T-helper 22 cell (primary cell): Measurements from ENCODE around the gene FBXO10.
"Not testable (repeated sequence)": the region's sequence is repeated elsewhere in the genome, so short reads cannot be mapped to it uniquely, and the experiment has no call there.

Experiments used
- DNase-seq: peaks from one replicate; pipeline ENCODE4 v3.0.0-alpha.2; 2020; ENCODE audit warnings: low read depth

FBXO10 gene, protein sequence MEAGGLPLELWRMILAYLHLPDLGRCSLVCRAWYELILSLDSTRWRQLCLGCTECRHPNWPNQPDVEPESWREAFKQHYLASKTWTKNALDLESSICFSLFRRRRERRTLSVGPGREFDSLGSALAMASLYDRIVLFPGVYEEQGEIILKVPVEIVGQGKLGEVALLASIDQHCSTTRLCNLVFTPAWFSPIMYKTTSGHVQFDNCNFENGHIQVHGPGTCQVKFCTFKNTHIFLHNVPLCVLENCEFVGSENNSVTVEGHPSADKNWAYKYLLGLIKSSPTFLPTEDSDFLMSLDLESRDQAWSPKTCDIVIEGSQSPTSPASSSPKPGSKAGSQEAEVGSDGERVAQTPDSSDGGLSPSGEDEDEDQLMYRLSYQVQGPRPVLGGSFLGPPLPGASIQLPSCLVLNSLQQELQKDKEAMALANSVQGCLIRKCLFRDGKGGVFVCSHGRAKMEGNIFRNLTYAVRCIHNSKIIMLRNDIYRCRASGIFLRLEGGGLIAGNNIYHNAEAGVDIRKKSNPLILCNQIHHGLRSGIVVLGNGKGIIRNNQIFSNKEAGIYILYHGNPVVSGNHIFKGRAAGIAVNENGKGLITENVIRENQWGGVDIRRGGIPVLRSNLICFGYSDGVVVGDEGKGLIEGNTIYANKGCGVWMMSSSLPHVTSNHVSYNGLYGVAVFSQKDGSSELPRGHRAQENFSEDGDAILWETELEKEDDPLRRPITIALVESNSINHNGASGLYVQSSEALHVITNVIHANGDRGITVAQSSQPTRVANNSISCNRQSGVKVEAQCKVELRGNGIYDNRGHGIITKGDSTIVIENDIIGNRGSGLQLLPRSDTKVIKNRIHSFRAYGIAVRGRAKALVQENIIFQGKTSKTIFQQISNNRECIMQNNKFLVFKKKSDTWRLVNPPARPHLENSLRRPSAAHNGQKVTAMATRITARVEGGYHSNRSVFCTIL

DNA sequence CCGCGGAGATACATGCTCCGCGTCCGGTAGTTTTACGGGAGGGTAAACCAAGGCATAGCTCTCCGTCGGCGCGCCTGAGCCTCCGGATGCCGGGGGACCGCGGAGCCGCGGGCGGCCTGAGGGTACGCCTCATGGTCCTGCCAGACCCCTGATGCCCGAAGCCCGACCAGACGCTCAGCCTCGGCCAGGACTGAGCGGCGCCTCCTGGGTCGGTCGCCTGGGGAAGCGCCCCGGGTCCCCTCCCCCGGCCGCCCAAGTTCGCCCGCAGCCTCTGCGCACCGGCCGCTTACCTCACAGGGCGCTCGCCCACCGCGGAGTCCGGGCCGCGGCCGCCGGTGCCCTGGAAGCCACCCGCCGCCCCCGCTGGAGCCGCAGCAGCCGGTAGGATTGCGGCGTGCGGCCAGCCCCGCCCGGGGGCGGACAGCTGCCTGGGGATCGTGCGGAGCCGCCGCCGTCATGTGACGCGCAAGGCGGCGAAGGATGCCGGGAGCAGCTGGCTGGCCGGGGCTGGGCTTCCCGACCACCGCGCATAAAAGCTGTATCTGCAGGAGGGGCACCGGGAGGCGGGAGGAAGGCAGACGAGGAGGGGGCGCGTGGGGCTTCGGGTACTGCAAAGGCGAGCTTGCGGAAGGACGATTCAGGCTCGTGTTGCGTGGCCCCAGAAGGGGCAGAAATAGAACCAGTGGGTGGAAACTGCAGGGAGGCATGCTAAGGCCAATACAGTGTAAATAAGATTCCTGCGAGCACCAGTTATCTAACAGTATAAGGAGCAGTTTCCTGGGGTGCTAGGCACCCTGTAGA lies at the start of gene FBXO10:
TSS of gene FBXO10 (minus strand) at position 460 of the 801 bp plus-strand sequence. CDS start 34,612 bp downstream, outside the sequence.
- peak; percentile 2 for DNase-seq

DNA sequence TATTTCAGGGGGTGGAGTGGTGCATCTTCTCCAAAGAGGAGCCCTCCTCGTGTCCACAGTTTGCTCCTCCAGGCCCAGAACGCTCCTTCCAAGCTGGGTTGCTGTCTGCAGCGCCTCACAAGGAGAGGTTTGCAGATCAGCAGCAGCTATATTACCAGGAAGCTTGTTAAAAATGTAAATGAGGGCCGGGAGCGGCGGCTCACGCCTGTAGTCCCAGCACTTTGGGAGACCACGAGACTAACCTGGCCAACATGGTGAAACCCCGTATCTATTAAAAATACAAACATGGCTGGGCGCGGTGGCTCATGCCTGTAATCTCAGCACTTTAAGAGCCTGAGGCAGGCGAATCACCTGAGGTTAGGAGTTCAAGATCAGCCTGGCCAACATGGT lies 49.6 kb upstream of the FBXO10 start:
- no peak for DNase-seq

DNA sequence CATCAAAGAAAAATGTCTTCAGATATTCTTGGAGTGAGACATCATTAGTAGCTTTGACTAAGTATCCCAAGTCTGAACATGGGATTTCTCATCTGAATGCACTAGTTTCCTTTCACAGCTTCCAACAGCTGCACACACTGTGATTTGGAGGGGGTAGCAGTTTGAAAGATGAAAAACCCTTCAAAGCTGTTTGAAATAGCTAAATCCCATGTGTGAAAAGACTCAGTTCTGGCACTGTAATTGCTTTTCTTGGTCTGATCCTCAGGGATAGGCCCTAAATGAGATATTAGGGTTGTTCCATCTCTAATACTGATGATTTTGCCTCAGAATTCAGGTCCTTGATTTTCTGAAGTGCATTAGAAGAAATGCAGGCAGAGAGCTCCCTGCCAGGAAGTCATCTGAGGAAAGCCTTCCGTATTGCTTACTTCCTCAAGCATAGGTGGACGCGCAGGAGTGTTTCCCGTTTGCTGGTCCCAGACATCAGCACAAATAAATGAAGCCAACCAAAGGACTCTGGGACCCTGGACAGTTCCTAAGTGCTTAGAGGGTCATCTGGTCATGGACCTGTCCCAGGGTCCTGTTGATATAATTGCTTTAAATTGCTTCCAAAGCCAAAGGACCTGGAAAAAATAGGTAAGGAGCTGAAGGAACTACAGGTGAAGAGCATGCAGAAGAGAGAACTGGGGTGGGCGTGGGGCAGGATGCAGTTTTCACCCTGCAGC lies 49.0 kb upstream of the FBXO10 start:
- DNase-seq = no peak

DNA sequence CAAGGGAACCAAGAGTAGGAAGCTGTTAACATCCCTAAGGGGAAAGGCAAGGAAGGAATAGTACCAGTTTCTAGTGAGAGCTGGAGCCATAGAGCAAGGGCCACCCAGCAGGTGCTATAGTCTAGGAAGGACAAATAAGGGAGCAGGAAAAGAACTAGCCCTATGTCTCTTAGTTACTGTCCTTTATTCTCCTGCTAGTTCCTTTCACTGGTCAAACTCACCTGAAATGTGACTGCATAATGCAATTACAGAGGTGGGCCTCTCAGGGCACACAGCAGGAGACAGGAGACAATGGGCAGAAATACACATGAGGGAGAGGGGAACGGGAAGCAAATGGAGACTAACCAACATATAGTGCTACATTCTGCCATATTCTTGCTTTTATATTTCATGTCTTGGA lies 47.9 kb upstream of the FBXO10 start:
- no peak for DNase-seq

DNA sequence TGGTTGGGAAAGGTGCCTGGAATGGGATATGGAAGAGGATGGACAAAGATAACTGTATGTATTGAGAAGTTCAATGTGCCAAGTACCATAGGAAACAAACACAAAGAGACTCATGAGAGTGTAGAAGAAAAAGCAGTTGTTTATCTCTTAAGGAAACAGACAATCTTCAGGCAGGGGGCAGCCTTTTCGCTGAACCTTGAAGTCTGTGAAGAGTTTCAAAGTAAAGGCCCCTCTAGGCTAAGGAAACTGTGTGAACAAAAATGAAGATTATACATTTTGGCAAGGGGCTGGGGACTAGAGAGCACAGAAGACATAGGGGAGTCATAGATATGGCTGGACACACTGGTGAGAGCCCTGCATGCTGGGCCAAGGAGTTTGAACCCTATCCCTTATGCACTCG lies 47.1 kb upstream of the FBXO10 start:
- DNase-seq = no peak

DNA sequence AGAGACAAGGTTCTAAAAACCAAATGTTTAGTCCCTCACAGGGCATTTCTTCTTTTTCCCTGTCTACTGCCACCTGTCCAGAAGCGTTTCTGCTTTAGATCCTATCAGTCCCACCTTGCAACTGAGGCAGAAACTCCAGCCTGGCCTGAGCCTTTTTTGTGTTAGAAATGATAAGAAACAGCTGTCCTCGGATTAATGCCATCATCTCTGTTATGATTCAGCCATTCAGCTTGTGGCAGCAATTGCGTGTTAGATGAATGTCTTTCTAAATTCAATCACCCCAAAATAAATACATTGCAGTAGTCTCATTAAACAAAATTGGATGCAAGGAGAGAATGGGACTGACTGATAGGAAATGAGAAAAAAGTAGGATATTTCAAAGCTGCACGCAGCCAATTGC lies 46.3 kb upstream of the FBXO10 start:
- DNase-seq = no peak

DNA sequence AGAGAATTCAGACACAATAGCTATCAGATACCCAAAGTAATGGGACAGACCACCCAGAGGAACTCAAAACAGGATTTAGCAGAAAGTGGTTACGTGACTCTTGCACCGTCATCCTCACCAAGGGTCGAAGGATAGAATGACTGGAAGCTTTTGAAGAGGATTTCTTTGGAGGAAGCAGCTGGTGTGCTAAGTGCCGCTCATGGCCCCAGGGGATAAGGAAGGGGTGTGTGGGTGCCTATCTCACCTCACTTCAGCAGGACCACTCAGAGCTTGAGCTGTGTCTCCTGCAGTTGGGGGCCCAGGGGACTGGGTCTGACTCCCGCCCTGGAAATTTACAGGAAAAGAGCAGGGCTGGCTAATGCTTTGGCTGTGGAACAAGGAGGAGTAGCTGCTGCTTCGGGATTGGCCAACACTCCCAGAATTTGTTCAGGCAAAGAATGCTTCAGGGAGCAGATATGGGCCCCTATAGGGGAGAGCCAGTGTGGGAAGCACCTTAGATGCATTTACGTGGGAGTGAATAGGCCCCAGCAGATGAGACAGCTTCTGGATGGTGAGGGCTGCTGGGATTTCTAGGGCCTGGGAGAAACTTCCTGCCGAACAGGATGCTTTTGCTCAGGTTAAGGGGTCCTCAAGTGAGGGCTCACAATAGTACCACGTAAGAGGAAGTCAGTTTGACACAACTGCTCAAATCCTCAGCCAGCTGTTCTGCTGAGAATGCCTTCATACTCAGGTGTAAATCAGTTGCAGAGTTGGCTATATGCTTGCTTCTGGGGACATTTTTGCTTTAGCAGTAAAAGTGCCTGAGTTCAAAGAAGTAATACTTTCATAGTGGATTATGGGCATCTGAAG lies 45.3 kb upstream of the FBXO10 start:
- no peak for DNase-seq

DNA sequence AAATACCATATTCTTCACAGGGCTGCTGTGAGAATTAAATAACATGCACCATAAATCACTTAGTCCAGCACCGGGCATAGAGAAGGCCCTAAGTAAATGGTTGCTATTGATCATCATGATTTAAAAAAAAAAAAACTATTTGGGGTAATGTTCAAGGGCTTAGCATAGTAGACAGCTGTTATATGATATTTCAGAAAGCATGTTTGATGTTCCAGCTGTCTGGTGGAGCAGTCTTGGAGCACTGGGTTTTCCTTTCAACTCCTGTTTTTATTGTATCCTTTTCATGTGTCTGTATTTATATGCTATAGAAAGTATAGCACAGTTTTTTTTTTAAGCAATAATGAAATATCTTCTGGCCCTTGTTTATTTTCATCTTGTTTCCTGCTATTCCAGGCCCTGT lies 44.2 kb upstream of the FBXO10 start:
- no peak for DNase-seq

DNA sequence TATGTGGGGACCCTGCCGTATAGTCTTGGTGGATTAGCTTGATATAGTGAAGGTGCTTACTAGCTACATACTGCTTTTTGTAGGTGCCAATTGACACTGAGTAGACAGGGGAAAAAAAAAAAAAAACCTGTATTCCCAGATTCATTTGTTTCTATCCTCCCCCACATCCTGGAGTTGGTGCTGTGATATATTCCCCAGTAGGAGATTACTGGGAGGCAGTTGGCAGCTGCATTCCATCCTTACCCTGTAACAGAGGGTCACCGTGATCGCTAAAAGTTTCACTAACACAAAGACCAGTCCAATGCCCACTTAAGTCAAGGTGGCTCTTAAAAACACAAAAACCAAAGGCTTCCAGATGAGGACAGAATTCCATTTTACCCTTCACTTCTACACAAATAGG lies 43.6 kb upstream of the FBXO10 start:
- no peak for DNase-seq

DNA sequence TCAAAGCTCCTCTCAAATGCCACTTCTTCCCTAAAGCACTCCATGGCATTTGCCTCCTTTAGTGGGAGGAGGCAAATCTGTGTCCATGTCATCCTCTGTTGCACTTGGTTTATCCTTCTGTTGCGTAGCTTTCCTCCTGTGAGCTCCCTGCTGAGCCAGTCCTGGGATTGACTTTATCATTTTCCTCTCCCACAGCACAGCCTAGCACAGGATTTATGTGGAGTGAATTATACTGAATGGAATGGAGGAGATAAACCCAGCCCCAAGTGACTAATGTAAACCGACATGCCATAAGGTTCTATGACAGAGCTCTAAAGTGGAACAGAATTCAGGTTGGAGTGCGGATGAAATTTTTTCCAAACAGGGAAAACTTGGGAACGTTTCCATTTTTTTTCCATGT lies 42.6 kb upstream of the FBXO10 start:
- no peak for DNase-seq

DNA sequence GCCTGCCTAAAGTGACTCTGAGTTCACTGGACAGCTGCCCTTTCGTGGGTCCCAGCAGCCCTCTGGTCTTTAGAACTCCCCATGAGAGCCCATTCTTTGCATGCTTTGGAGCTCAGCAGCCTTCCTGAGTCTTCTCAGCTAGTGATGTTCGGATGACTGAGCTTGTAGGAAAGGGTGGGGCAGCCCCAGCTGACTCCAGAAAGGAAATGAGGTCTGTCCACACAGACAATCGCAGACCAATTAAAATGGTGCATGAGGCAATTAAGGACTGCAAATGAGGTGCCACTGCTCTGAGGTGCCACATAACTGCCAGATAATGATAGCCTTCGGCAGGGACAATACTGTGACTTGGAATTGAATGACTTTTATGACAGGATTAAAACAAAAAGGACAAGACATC lies 41.7 kb upstream of the FBXO10 start:
- no peak for DNase-seq

DNA sequence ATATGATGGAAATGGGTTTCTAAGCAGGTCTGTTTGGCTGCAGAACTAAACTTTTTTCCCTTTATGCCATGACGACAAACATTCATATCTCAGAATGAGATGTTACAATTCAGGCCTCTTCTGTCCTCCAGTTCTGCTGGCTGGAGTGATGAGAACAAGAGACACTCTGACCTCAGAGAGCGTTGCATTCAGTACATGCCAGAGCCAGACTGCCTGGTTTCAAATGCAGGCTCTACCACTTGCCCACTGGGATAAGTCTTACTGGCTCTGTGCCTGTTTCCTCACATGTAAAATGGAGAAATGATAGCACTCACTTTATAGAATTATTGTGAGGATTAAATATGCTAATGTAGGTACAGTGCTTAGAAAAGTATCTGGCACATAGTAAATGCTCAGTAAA lies 41.0 kb upstream of the FBXO10 start:
- no peak for DNase-seq

DNA sequence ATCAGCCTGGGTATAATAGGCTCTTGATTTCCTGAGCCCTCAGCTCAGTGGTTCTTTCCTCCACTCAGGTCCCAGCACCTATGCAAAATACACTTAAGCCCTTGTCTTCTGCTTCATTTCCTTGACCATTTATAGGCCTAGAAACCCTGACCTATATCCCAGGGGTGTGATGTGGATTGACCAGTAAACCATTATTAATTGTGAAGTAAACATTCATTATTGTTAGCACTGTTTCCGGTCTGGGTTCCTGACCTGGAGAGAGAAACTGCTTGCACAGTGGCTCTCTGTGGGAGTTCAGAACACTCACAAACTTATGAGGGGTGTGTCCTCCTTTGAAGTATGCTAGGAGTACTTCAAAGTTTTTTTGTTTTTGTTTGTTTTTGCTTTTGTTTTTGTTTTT lies 35.8 kb upstream of the FBXO10 start:
- no peak for DNase-seq

DNA sequence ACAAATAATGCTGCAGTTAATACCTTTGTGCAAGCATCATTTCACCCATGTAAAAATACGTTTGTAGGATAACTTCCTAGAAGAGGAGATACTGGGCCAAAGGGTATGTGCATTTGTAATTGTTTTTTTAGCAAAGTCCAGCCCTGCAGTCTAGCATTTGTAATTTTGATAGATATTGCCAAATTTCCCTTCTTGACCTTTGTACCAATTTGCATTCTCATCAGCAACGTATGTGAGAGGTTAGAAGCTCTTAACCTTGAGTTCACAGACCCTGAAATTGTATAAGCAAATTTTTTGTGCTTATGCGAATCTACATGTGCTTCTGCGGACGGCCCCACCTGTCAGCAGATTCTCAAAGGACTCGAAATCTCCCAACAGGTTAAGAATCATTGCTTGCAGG lies 34.8 kb upstream of the FBXO10 start:
- no peak for DNase-seq

DNA sequence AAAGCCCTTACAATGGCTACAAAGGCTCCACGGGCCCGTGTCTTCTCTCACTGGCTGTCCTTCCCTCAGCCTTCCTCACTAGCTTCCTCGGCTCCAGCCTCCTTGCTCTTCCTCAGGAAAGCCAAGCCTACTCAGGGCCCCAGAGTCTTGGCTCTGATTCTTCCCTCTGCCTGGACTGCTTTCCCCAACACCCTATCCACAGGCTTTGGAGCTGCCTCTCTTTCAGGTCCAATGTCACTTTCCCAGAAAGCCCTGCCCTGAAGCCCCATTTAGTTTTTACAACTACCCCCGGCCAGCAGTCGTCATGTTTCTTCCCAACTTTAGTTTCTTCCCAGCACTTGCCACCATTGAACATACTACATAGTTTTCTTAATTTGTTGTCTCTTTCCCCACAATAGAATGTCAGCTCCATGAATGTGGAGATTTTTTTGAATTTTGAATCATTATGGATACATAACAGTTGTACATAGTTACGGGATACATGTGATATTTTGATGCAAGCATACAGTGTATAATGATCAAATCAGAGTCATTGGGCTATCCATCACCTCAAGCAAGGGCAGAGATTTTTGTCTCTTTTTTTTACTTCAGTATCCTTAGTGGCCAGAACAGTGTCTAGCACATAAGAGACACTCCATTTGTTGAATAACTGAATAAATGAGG lies 33.7 kb upstream of the FBXO10 start:
- DNase-seq = no peak

DNA sequence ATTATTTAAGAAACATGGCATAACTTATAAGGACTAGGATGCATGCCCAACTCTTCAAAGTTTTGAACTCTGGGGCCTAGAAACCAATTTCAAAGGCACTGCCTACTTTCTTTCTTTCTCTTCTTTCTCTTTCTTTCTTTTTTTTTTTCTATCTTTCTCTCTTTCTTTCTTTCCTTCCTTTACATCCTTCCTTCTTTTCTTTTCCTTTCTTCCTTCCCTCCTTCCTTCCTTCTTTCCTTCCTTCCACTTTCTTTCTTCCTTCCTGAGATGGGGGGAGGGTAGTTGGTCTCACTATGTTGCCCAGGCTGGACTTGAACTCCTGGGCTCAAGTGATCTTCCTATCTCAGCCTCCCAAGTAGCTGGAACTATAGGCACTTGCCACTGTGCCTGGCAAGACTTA lies 32.1 kb upstream of the FBXO10 start:
- DNase-seq = no peak

DNA sequence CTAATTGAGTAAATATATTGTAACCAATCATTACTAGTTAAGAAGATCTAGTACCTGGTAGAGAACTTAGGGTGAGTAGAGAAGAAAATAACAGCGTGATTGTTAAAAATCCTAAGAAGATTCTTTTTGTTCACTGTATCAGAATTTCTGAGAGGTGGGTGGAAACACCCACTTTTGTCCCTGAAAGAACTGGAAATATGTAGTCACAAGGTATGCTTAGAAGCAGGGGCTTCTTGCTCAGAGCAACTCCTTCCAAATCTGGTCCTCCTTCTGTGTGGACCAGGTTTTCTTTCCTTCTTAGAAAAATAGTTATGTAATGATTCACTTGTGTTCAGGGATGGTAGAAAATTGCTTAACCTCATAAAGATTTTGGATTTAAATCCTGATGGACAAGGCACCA lies 28.1 kb upstream of the FBXO10 start:
- DNase-seq = no peak

DNA sequence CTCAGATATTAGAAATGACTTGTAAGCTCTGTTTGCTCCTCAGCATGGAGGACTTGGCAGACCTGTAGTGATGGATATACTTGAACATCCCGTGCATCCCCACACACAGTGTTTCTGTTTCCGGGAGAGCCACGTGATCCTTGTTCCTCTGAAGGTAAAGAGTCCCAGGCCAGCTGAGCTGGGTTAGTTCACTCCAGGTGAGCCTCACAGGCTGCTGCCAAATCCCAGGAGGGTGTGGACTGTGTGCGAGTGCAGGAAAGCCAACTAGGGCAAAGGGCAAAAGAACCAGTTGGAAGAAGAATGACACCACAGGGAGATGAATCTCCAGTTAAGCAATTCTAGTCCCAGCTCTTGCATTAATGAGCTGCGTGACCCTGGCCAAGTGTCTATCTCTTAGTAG lies 26.6 kb upstream of the FBXO10 start:
- no peak for DNase-seq

DNA sequence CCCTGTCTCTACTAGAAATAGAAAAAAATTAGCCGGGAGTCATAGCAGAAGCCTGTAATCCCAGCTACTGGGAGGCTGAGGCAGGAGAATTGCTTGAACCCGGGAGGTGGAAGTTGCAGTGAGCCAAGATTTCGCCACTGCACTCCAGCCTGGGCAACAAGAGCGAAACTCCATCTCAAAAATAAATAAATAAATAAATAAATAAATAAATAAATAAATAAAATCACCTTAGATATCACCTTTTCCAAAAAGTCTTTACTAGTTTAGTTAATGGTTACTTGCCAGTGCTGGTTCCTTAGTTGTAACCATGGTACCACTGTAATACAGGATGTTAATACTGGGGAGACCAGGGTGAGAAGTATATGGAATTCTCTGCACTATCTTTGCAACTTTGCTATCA lies 25.9 kb upstream of the FBXO10 start:
- DNase-seq = not testable (repeated sequence)

DNA sequence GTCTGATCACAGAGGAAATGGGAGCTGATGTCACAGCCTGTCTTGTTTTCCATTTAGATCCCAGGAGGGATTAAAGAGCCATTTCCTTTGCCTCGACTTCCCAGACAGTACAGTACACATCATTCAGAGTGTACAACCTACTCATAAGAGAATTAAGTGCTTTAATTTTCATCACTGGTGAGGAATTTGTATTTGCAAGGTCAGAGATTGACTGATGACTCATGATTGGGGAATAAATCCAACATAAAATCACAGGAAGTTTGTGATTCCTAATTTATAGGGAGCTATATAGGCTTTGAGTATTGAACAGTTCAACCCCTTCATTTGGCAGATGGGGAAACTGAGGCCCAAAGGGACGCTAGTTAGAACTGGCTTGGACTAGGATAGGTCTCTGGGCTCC lies 20.3 kb upstream of the FBXO10 start:
- DNase-seq = no peak
